HEK293T (cell line): Measurements from ENCODE around the gene CBL.

Source experiments
- BHLHE40 ChIP-seq: fragments of 450-650 bp; IDR thresholded peaks from 2 replicates; pipeline ENCODE4 v1.6.1; 2016; ENCODE audit warnings: mild to moderate bottlenecking, moderate library complexity, borderline replicate concordance
- CTBP1 ChIP-seq: fragments of 450-650 bp; IDR thresholded peaks from 2 replicates; pipeline ENCODE4 v1.6.1; 2016; ENCODE audit warnings: borderline replicate concordance
- FOXA1 ChIP-seq: fragments of 450-650 bp; IDR thresholded peaks from 2 replicates; pipeline ENCODE4 v1.6.1; 2016; ENCODE audit warnings: mild to moderate bottlenecking
- FOXK2 ChIP-seq: fragments of 450-650 bp; IDR thresholded peaks from 2 replicates; pipeline ENCODE4 v1.6.1; 2016; ENCODE audit warnings: mild to moderate bottlenecking
- FOXM1 ChIP-seq: fragments of 450-650 bp; IDR thresholded peaks from 2 replicates; pipeline ENCODE4 v1.6.1; 2017; ENCODE audit warnings: mild to moderate bottlenecking, borderline replicate concordance
- HDGF ChIP-seq: fragments of 450-650 bp; IDR thresholded peaks from 2 replicates; pipeline ENCODE4 v1.6.1; 2017; ENCODE audit warnings: antibody characterized with exemption, borderline replicate concordance
- L3MBTL2 ChIP-seq: fragments of 450-650 bp; conservative IDR thresholded peaks from 2 replicates; pipeline ENCODE4 v1.6.1; 2016; ENCODE audit warnings: mild to moderate bottlenecking
- SP1 ChIP-seq: fragments of 450-650 bp; IDR thresholded peaks from 2 replicates; pipeline ENCODE4 v1.6.1; 2017
- SUZ12 ChIP-seq: fragments of 450-650 bp; IDR thresholded peaks from 2 replicates; pipeline ENCODE4 v1.6.1; 2016; ENCODE audit warnings: mild to moderate bottlenecking
- TARDBP ChIP-seq: fragments of 450-650 bp; IDR thresholded peaks from 2 replicates; pipeline ENCODE4 v1.6.1; 2016

GRCh38 chr11:119357074-119357473, 150.9 kb downstream of the CBL start:
- no peak for TF ChIP-seq L3MBTL2
- no peak for TF ChIP-seq FOXM1
- no peak for TF ChIP-seq FOXA1
- TF ChIP-seq SP1, result no peak
- no peak for TF ChIP-seq BHLHE40
- TF ChIP-seq HDGF, result no peak
- no peak for TF ChIP-seq TARDBP
- no peak for TF ChIP-seq SUZ12
- no peak for TF ChIP-seq FOXK2
- TF ChIP-seq CTBP1, result no peak
